ENCODE data around the gene PBXIP1. TPM values are rescaled to one million over a fixed set of nuclear protein-coding genes. Genes with fewer than 3 reads are reported as not detected.

The PBXIP1 gene
- total and polyA plus RNA-seq, 2 of the 13 experiments (the other 11 are each of a cell fraction or from before 2014, with no cell fraction given), result 16.3 to 31.9 TPM

- TF ChIP-seq MTERF4 (CRISPR knock-in tag; IDR thresholded peaks at IDR 0.05) (no peak), ZFP37 (CRISPR knock-in tag; IDR thresholded peaks at IDR 0.05; ENCODE audit: borderline replicate concordance) (no peak; the same call in 1 of the 2 replicates), ZNF839 (CRISPR knock-in tag; IDR thresholded peaks at IDR 0.05; ENCODE audit: borderline replicate concordance) (no peak), ZNF788 (CRISPR knock-in tag; IDR thresholded peaks at IDR 0.05; ENCODE audit: borderline replicate concordance) (no peak; the same call in 1 of the 2 replicates), ZNF567 (CRISPR knock-in tag; IDR thresholded peaks at IDR 0.05; ENCODE audit: borderline replicate concordance) (no peak), ZSCAN21 (CRISPR knock-in tag; IDR thresholded peaks at IDR 0.05; ENCODE audit: borderline replicate concordance) (0 out of 2 replicates have a peak, but pooled peaks have one; percentile 17), TFDP1 (CRISPR knock-in tag; IDR thresholded peaks at IDR 0.05; ENCODE audit: borderline replicate concordance) (peak; percentile 97), LBX2 (CRISPR knock-in tag; IDR thresholded peaks at IDR 0.05; ENCODE audit: borderline replicate concordance) (no peak), IKZF5 (CRISPR knock-in tag; IDR thresholded peaks at IDR 0.05) (peak; percentile 42; the same call in 1 of the 2 replicates), E2F5 (CRISPR knock-in tag; conservative IDR thresholded peaks at IDR 0.05) (peak; percentile 89), ZFP36 (IDR thresholded peaks at IDR 0.05; ENCODE audit: borderline replicate concordance, low read depth, low read length, partially characterized antibody) (no peak), RNF2 (conservative IDR thresholded peaks at IDR 0.05; ENCODE audit: low read depth) (peak; percentile 31; the same call in 1 of the 2 replicates), GMEB1 (CRISPR knock-in tag; IDR thresholded peaks at IDR 0.05; ENCODE audit: borderline replicate concordance) (peak; percentile 62), NCOA1 (CRISPR knock-in tag; IDR thresholded peaks at IDR 0.05) (no peak), ZNF740 (CRISPR knock-in tag; IDR thresholded peaks at IDR 0.05) (no peak), ZFP91 (CRISPR knock-in tag; IDR thresholded peaks at IDR 0.05; ENCODE audit: borderline replicate concordance) (peak; percentile 77; the same call in 1 of the 2 replicates), ZNF235 (CRISPR knock-in tag; IDR thresholded peaks at IDR 0.05; ENCODE audit: borderline replicate concordance) (peak; percentile 64; the same call in 1 of the 2 replicates), TOE1 (CRISPR knock-in tag; IDR thresholded peaks at IDR 0.05) (no peak), KLF11 (CRISPR knock-in tag; IDR thresholded peaks at IDR 0.05) (peak; percentile 69; the same call in 1 of the 2 replicates)
Measured at GRCh38 chr1:154982897-154983648, 27.2 kb upstream of the PBXIP1 start, which contains the start of gene FLAD1 (continued).
